GM12878 (cell line): ENCODE results near the gene WFS1. TPM values are rescaled to one million over a fixed set of nuclear protein-coding genes. Genes with fewer than 3 reads are reported as not detected.

Source experiments
- ATAC-seq: fragments of 200-7000 bp; cut with Tn5 transposase; 3 replicates; pipeline ENCODE4 v1.9.1; 2020; ENCODE audit warnings: mild to moderate bottlenecking, moderate library complexity
- BruUV-seq: library from RNA; stranded (reverse); fragments of 400-500 nt; replicated peaks from 2 replicates; lab custom pipeline; 2021; lab: Mats Ljungman, UMichigan
- CTCF ChIA-PET: fragments of 300-600 bp; sonication (Branson Sonifier 250); formaldehyde crosslinking; extraction: SDS; loops from one replicate; lab custom pipeline; 2021; ENCODE audit warnings: inconsistent platforms; lab: Yijun Ruan, JAX
- POLR2A ChIA-PET: fragments of 350-600 bp; formaldehyde crosslinking; extraction: SDS; loops from one replicate; lab custom pipeline; 2021; ENCODE audit warnings: inconsistent platforms; lab: Charles Lee
- RAD21 ChIA-PET: fragments of 300-600 bp; sonication (Branson Sonifier 250); formaldehyde crosslinking; loops from one replicate; lab custom pipeline; 2023; ENCODE audit warnings: antibody characterized with exemption; ENCODE audit not compliant: unreplicated experiment; lab: Charles Lee
- SMC1A ChIA-PET: fragments of 300-600 bp; sonication (Branson Sonifier 250); formaldehyde crosslinking; loops from one replicate; lab custom pipeline; 2023; ENCODE audit not compliant: unreplicated experiment, uncharacterized antibody; lab: Charles Lee
- DNase-seq: peaks from one replicate; pipeline ENCODE4 v3.0.0-alpha.2; 2011; ENCODE audit warnings: low read depth, low spot score
- FAIRE-seq: peaks from 3 replicates; lab custom pipeline; 2011; peaks lifted over from hg19 to GRCh38; lab: Jason Lieb, UNC
- H2AFZ ChIP-seq: 2 replicates; pipeline ENCODE4 v1.6.0; 2011; ENCODE audit warnings: low read depth, low read length, control low read depth; ENCODE audit not compliant: control insufficient read depth
- H3K27ac ChIP-seq: 2 replicates; pipeline ENCODE4 v1.5.1; 2011; ENCODE audit warnings: control low read depth; ENCODE audit not compliant: control insufficient read depth, insufficient read depth
- H3K27me3 ChIP-seq, 2 experiments: replicated peaks in 1 of 2; 2 replicates each; pipeline versions ENCODE4 v1.6.0 to v1.6.1; 2011; ENCODE audit warnings: low read length in 1 of 2; ENCODE audit not compliant: control insufficient read depth in 2 of 2, insufficient read depth in 2 of 2
- H3K36me3 ChIP-seq, 2 experiments: 2 replicates each; pipeline ENCODE4 v1.5.1; 2011; ENCODE audit warnings: low read length in 1 of 2; ENCODE audit not compliant: control insufficient read depth in 2 of 2, insufficient read depth in 2 of 2
- H3K4me1 ChIP-seq: 2 replicates; pipeline ENCODE4 v1.6.1; 2011; ENCODE audit warnings: mild to moderate bottlenecking, low read length, moderate library complexity, mixed read lengths; ENCODE audit not compliant: control insufficient read depth, insufficient read depth
- H3K4me2 ChIP-seq: 2 replicates; pipeline ENCODE4 v1.6.0; 2011; ENCODE audit warnings: control low read depth; ENCODE audit not compliant: control insufficient read depth, insufficient read depth
- H3K4me3 ChIP-seq: fragments of 200-600 bp; sonication (generic); 2 replicates; pipeline ENCODE4 v1.5.1; 2016
- H3K79me2 ChIP-seq: 2 replicates; pipeline ENCODE4 v1.6.0; 2011; ENCODE audit warnings: low read length; ENCODE audit not compliant: control insufficient read depth, insufficient read depth
- H3K9ac ChIP-seq: 2 replicates; pipeline ENCODE4 v1.8.0; 2011; ENCODE audit warnings: low read length, control low read depth, mixed read lengths; ENCODE audit not compliant: control insufficient read depth, insufficient read depth
- H3K9me3 ChIP-seq: replicated peaks from 3 replicates; pipeline ENCODE4 v1.5.1; 2011; ENCODE audit warnings: mild to moderate bottlenecking, low read length; ENCODE audit not compliant: control insufficient read depth, insufficient read depth
- H4K20me1 ChIP-seq: 2 replicates; pipeline ENCODE4 v1.6.0; 2011; ENCODE audit not compliant: control insufficient read depth, insufficient read depth
- BACH1 ChIP-seq: fragments of 450-650 bp; IDR thresholded peaks from 2 replicates; pipeline ENCODE4 v1.6.1; 2017; ENCODE audit warnings: mild to moderate bottlenecking, borderline replicate concordance
- BMI1 ChIP-seq: fragments of 450-650 bp; IDR thresholded peaks from 2 replicates; pipeline ENCODE4 v1.6.1; 2016; ENCODE audit warnings: mild to moderate bottlenecking, moderate library complexity, borderline replicate concordance
- IKZF2 ChIP-seq, 2 experiments: fragments of 450-650 bp; IDR thresholded peaks; 2 replicates each; pipeline ENCODE4 v1.6.1; 2017; ENCODE audit warnings: mild to moderate bottlenecking in 2 of 2, moderate library complexity in 2 of 2
- JUNB ChIP-seq: IDR thresholded peaks from 2 replicates; pipeline ENCODE4 v1.6.1; 2016; ENCODE audit warnings: antibody characterized with exemption, mild to moderate bottlenecking
- MEF2A ChIP-seq: IDR thresholded peaks from 2 replicates; pipeline ENCODE4 v1.6.1; 2011; ENCODE audit warnings: low read depth, mild to moderate bottlenecking, low read length, moderate library complexity; ENCODE audit not compliant: insufficient read depth
- MEF2B ChIP-seq: fragments of 450-650 bp; IDR thresholded peaks from 2 replicates; pipeline ENCODE4 v1.6.1; 2018; ENCODE audit warnings: mild to moderate bottlenecking, moderate library complexity; ENCODE audit not compliant: partially characterized antibody, poor library complexity, severe bottlenecking
- MYC ChIP-seq: IDR thresholded peaks from 2 replicates; pipeline ENCODE4 v1.6.1; 2011; ENCODE audit warnings: mild to moderate bottlenecking, low read length, moderate library complexity, inconsistent platforms; ENCODE audit not compliant: insufficient read depth, insufficient replicate concordance, insufficient read length, severe bottlenecking
- POU2F2 ChIP-seq: IDR thresholded peaks from 3 replicates; pipeline ENCODE4 v1.6.1; 2011; ENCODE audit warnings: low read depth, mild to moderate bottlenecking, low read length, borderline replicate concordance
- RAD21 ChIP-seq: IDR thresholded peaks from 2 replicates; pipeline ENCODE4 v1.6.1; 2011; ENCODE audit warnings: mild to moderate bottlenecking, low read depth, low read length, moderate library complexity; ENCODE audit not compliant: insufficient read depth
- TCF12 ChIP-seq: IDR thresholded peaks from 2 replicates; pipeline ENCODE4 v1.6.1; 2011; ENCODE audit warnings: low read depth, mild to moderate bottlenecking, low read length
- ZBED1 ChIP-seq: IDR thresholded peaks from 2 replicates; pipeline ENCODE4 v1.6.1; 2016; ENCODE audit warnings: borderline replicate concordance
- ZZZ3 ChIP-seq: IDR thresholded peaks from 2 replicates; pipeline ENCODE4 v1.6.1; 2011; ENCODE audit warnings: low read depth; ENCODE audit not compliant: control insufficient read depth, insufficient read length
- WGBS: methylation state at CpG from one replicate; pipeline ENCODE4 v1.1.6; 2016; ENCODE audit warnings: low lambda C conversion rate; ENCODE audit not compliant: insufficient replicate concordance, insufficient coverage; ENCODE audit errors: missing lambda C conversion rate; 5-methylcytosine and 5-hydroxymethylcytosine counted together
- in situ Hi-C: fragments of 300-500 bp; cut with MboI; formaldehyde crosslinking; loops from 9 replicates; pipeline ENCODE4 v1.14.3; 2018; ENCODE audit warnings: mixed read lengths
- intact Hi-C: fragments of 100-400 bp; cut with micrococcal nuclease; formaldehyde crosslinking; loops from one replicate; pipeline ENCODE4 v1.14.2; 2022; ENCODE audit not compliant: unreplicated experiment
- polyA plus RNA-seq, 11 experiments: library from polyadenylated mRNA; depleted of rRNA in 4 of 11; unstranded in 6 of 11; stranded (reverse) in 5 of 11; fragments of >200 nt; fragmentation: Nextera tagmentation in 4 of 11; fragmentation: Illumina TruSeq in 1 of 11; extraction: Ambion mirVana in 4 of 11; extraction: Trizol in 1 of 11; gene quantifications; 1 replicate in 1 of 11; 2 replicates in 10 of 11; pipeline versions ENCODE4 v1.2.1 to v1.2.3, GENCODE V29; 2011 to 2016; ENCODE audit warnings: inconsistent platforms in 2 of 11, missing spikeins in 2 of 11, low read depth in 1 of 11
- total RNA-seq, 4 experiments: library from RNA; depleted of rRNA in 3 of 4; stranded (reverse); fragments of >200 nt in 3 of 4; fragmentation: Illumina TruSeq in 1 of 4; extraction: Trizol in 1 of 4; gene quantifications; 2 replicates each; pipeline versions ENCODE4 v1.2.1 to v1.2.3, GENCODE V29; 2013 to 2021
- TF ChIP-seq, protein P1 (sequence below), 3 experiments: IDR thresholded peaks in 2 of 3; conservative IDR thresholded peaks in 1 of 3; 2 replicates each; pipeline ENCODE4 v1.5.1; 2011; ENCODE audit warnings: low read depth in 3 of 3, low read length in 3 of 3, mild to moderate bottlenecking in 3 of 3, control low read depth in 2 of 3, moderate library complexity in 2 of 3, inconsistent platforms in 1 of 3, mixed read lengths in 1 of 3; ENCODE audit not compliant: control insufficient read depth in 2 of 3, insufficient read depth in 1 of 3; ENCODE audit errors: extremely low read depth in 1 of 3
- TF ChIP-seq, protein P2 (sequence below): IDR thresholded peaks from 2 replicates; pipeline ENCODE4 v1.6.1; 2012; ENCODE audit warnings: mild to moderate bottlenecking, low read depth, low read length
- TF ChIP-seq, protein P3 (sequence below): IDR thresholded peaks from 2 replicates; pipeline ENCODE4 v1.6.1; 2011; ENCODE audit warnings: borderline replicate concordance, low read depth, mild to moderate bottlenecking, moderate library complexity, low read length; ENCODE audit not compliant: insufficient read depth, poor library complexity, severe bottlenecking

WFS1 gene
- total and polyA plus RNA-seq, 10 of the 15 experiments (the other 5 are each of a cell fraction or from before 2014, with no cell fraction given) = 0.31 to 4.7 (median 2.0) TPM

DNA sequence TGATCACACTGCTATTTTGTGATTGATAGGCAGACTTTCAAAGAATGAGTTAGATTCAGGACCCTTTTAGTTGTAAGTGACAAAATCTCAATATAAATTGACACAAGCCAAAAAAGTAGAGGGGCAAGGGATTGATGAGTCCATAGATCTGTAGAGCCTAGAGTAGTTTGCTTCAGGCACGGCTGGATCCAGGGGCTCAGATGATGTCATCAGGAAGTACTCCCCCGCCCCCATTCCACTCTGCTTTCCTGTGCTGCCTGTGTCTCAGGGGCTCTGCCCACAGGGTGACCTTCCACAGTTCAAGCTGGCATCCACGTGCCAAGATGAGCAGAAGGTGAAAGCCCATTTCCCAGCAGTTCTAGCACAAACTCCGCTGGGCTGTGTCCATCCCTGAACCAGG lies 13.6 kb downstream of the WFS1 start (continued):
- TF ChIP-seq POU2F2 (no peak), BMI1 (no peak)
- TF ChIP-seq, protein P1, sequence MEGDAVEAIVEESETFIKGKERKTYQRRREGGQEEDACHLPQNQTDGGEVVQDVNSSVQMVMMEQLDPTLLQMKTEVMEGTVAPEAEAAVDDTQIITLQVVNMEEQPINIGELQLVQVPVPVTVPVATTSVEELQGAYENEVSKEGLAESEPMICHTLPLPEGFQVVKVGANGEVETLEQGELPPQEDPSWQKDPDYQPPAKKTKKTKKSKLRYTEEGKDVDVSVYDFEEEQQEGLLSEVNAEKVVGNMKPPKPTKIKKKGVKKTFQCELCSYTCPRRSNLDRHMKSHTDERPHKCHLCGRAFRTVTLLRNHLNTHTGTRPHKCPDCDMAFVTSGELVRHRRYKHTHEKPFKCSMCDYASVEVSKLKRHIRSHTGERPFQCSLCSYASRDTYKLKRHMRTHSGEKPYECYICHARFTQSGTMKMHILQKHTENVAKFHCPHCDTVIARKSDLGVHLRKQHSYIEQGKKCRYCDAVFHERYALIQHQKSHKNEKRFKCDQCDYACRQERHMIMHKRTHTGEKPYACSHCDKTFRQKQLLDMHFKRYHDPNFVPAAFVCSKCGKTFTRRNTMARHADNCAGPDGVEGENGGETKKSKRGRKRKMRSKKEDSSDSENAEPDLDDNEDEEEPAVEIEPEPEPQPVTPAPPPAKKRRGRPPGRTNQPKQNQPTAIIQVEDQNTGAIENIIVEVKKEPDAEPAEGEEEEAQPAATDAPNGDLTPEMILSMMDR (IDR thresholded peaks at IDR 0.05 in 2 of 3, conservative IDR thresholded peaks at IDR 0.05 in 1 of 3; ENCODE audit: control insufficient read depth in 2 of 3, extremely low read depth in 1 of 3, insufficient read depth in 1 of 3, low read depth in 3 of 3, low read length in 3 of 3) = no peak
- TF ChIP-seq, all 136 proteins: peak for 0

DNA sequence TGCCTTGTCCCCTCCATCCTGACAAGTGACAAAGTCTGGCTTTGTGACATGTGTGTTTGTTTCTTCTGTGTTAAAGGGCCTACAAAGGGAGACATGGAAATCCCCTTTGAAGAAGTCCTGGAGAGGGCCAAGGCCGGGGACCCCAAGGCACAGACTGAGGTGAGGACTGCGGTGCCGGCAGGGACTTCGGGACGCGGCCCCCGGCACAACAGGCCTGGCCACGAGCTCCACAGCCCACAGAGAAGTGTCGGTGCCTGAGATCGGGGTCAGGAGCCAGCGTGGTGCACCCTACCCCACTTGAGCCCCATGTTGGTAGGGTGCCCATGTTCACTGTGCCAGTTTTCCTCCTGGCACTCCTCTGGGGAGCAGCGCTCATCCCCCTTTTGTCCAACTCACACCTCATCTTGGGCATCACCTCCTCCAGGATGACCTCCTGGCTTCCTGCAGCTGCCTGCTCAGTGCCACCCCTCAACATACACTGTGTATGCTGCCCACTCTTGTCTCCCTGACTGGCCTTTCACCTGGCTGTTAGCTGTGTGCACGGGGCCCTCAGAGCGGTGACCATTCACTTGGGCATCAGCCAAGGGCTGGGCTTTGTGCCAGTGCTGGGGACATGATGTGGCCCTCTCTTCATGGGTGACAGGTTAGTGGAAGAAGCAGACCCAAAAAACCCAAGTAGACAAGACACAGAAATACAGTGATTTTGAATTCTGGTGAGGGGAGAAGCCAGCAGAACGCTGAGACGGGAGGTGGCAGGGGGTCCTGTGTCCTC lies 17.6 kb downstream of the WFS1 start:
- POLR2A ChIA-PET = no interaction called here
- CTCF ChIA-PET = interaction anchor here (1.2 kb wide), 1 partner anchor 36 kb away, joined by 3 read pairs; no protein-coding TSS in a partner anchor
- Histone ChIP-seq H4K20me1 (no peaks in the 10 kb centered on the region), H3K4me2 (no peak overlapping the region), H3K79me2 (no peaks in the 10 kb centered on the region), H3K9ac (no peak overlapping the region), H3K27ac (no peak overlapping the region), H3K27me3 (no peaks in the 10 kb centered on the region), H3K36me3 (no peaks in the 10 kb centered on the region), H3K9me3 (no peaks in the 10 kb centered on the region), H2AFZ (no peak overlapping the region), H3K4me1 (no peaks in the 10 kb centered on the region), H3K4me3 (no peak overlapping the region)
- intact Hi-C loops = no loop called here
- in situ Hi-C loops = no loop called here
- RAD21 ChIA-PET = no interaction called here
- SMC1A ChIA-PET = no interaction called here
- 63% methylated on average over 16 of the region's 16 CpGs for WGBS
- no peak for DNase-seq
- ATAC-seq = no peak
- BruUV-seq = no TSS peak
- FAIRE-seq = no peak
- TF ChIP-seq ZBED1 (no peak), TCF12 (no peak), RAD21 (no peak), MYC (no peak), MEF2A (no peak), JUNB (no peak), IKZF2 (IDR thresholded peaks at IDR 0.05) (no peak), ZZZ3 (no peak), BACH1 (no peak), MEF2B (no peak)
- TF ChIP-seq, protein P2, sequence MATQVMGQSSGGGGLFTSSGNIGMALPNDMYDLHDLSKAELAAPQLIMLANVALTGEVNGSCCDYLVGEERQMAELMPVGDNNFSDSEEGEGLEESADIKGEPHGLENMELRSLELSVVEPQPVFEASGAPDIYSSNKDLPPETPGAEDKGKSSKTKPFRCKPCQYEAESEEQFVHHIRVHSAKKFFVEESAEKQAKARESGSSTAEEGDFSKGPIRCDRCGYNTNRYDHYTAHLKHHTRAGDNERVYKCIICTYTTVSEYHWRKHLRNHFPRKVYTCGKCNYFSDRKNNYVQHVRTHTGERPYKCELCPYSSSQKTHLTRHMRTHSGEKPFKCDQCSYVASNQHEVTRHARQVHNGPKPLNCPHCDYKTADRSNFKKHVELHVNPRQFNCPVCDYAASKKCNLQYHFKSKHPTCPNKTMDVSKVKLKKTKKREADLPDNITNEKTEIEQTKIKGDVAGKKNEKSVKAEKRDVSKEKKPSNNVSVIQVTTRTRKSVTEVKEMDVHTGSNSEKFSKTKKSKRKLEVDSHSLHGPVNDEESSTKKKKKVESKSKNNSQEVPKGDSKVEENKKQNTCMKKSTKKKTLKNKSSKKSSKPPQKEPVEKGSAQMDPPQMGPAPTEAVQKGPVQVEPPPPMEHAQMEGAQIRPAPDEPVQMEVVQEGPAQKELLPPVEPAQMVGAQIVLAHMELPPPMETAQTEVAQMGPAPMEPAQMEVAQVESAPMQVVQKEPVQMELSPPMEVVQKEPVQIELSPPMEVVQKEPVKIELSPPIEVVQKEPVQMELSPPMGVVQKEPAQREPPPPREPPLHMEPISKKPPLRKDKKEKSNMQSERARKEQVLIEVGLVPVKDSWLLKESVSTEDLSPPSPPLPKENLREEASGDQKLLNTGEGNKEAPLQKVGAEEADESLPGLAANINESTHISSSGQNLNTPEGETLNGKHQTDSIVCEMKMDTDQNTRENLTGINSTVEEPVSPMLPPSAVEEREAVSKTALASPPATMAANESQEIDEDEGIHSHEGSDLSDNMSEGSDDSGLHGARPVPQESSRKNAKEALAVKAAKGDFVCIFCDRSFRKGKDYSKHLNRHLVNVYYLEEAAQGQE = no peak
- TF ChIP-seq, protein P3, sequence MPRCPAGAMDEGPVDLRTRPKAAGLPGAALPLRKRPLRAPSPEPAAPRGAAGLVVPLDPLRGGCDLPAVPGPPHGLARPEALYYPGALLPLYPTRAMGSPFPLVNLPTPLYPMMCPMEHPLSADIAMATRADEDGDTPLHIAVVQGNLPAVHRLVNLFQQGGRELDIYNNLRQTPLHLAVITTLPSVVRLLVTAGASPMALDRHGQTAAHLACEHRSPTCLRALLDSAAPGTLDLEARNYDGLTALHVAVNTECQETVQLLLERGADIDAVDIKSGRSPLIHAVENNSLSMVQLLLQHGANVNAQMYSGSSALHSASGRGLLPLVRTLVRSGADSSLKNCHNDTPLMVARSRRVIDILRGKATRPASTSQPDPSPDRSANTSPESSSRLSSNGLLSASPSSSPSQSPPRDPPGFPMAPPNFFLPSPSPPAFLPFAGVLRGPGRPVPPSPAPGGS = no peak
